Stimulated activated CD4-positive, alpha-beta T cell treated with anti-CD3 and anti-CD28 coated beads, TNF-alpha, amount 100 ng/mL, for 24 hours (primary cell): ENCODE data around the gene KCNAB1.

Experiments
- DNase-seq, 3 experiments: peaks; one replicate each; pipeline ENCODE4 v3.0.0-alpha.2; 2020; ENCODE audit warnings: low read depth in 3 of 3

Gene KCNAB1

GRCh38 chr3:156317462-156318074 lies 197.2 kb downstream of the KCNAB1 start:
- DNase-seq: no peak

GRCh38 chr3:156321945-156322344 lies 201.6 kb downstream of the KCNAB1 start:
- no peak for DNase-seq

- DNase-seq: no peak
These were observed 203.1 kb downstream of the KCNAB1 start for GRCh38 chr3:156323466-156323865.

GRCh38 chr3:156330415-156330814 lies 210.0 kb downstream of the KCNAB1 start:
- DNase-seq: no peak

GRCh38 chr3:156332304-156332703 lies 211.9 kb downstream of the KCNAB1 start:
- DNase-seq: no peak

- no peak for DNase-seq
These were observed 214.6 kb downstream of the KCNAB1 start for GRCh38 chr3:156334841-156335545.

- no peak for DNase-seq
These were observed 219.1 kb downstream of the KCNAB1 start for GRCh38 chr3:156339491-156339890.

- DNase-seq: no peak
These were observed 221.0 kb downstream of the KCNAB1 start for GRCh38 chr3:156341332-156341731.

GRCh38 chr3:156341831-156342416 lies 221.5 kb downstream of the KCNAB1 start:
- DNase-seq: no peak

GRCh38 chr3:156344215-156344614 lies 223.8 kb downstream of the KCNAB1 start:
- no peak for DNase-seq

GRCh38 chr3:156349111-156349510 lies 228.7 kb downstream of the KCNAB1 start:
- no peak for DNase-seq

- DNase-seq: no peak
These were observed 229.6 kb downstream of the KCNAB1 start for GRCh38 chr3:156349978-156350377.

- DNase-seq: no peak
These were observed 230.4 kb downstream of the KCNAB1 start for GRCh38 chr3:156350781-156351180.

- DNase-seq: no peak
These were observed 231.4 kb downstream of the KCNAB1 start for GRCh38 chr3:156351783-156352182.

GRCh38 chr3:156352728-156353127 lies 232.3 kb downstream of the KCNAB1 start:
- DNase-seq: no peak

- no peak for DNase-seq
These were observed 233.2 kb downstream of the KCNAB1 start for GRCh38 chr3:156353563-156353962.

GRCh38 chr3:156356537-156357363 lies 236.4 kb downstream of the KCNAB1 start:
- DNase-seq: no peak

- DNase-seq: no peak
These were observed 237.9 kb downstream of the KCNAB1 start for GRCh38 chr3:156358232-156358631.

GRCh38 chr3:156359368-156359767 lies 239.0 kb downstream of the KCNAB1 start:
- DNase-seq: no peak

- no peak for DNase-seq
These were observed 239.7 kb downstream of the KCNAB1 start for GRCh38 chr3:156360083-156360482.

- DNase-seq: no peak
These were observed 240.6 kb downstream of the KCNAB1 start for GRCh38 chr3:156360963-156361362.

- DNase-seq: no peak
These were observed 246.2 kb downstream of the KCNAB1 start for GRCh38 chr3:156366559-156366958.
